Urinary bladder (tissue), 4 donors: ENCODE measurements around the gene FBXO36. TPM values are rescaled to one million over a fixed set of nuclear protein-coding genes. Genes with fewer than 3 reads are reported as not detected.

Experiments used
- DNase-seq: peaks from one replicate; pipeline ENCODE4 v3.0.0-alpha.2; 2015; ENCODE audit errors: extremely low spot score
- H3K27ac ChIP-seq: one replicate; pipeline ENCODE4 v1.5.1; 2013; ENCODE audit warnings: low read depth, mild to moderate bottlenecking, moderate library complexity
- H3K36me3 ChIP-seq: one replicate; pipeline ENCODE4 v1.6.1; 2013; ENCODE audit warnings: mild to moderate bottlenecking, moderate library complexity; ENCODE audit not compliant: insufficient read depth
- H3K4me1 ChIP-seq: one replicate; pipeline ENCODE4 v1.6.1; 2013; ENCODE audit warnings: mild to moderate bottlenecking, moderate library complexity; ENCODE audit not compliant: insufficient read depth
- H3K4me3 ChIP-seq: one replicate; pipeline ENCODE4 v1.5.1; 2013; ENCODE audit warnings: low read depth, low read length
- WGBS: extraction: QIAGEN DNeasy Blood & Tissue Kit; methylation state at CpG from one replicate; pipeline ENCODE4 v1.1.7; 2013; 5-methylcytosine and 5-hydroxymethylcytosine counted together
- polyA plus RNA-seq: library from polyadenylated mRNA; stranded (reverse); fragments of 200-250 nt; gene quantifications from one replicate; pipeline ENCODE4 v1.2.3, GENCODE V29; 2013
- total RNA-seq: library from RNA; depleted of rRNA; stranded (reverse); fragments of >200 nt; gene quantifications from one replicate; pipeline ENCODE4 v1.2.3, GENCODE V29; 2014
- donor health status: healthy with polysubstance abuse.
- donor health status: healthy.

Gene FBXO36
- total and polyA plus RNA-seq, 2 donors = 2.3 to 3.2 TPM

GRCh38 chr2:230010501-230010900, 88.2 kb downstream of the FBXO36 start:
- H3K4me1 ChIP-seq = no peaks in the 10 kb centered on the region
- H3K27ac ChIP-seq = no peak overlapping the region
- H3K36me3 ChIP-seq = no peaks in the 10 kb centered on the region
- no peak for DNase-seq
- H3K4me3 ChIP-seq = no peak overlapping the region
- WGBS = 79% methylated on average over 6 of the region's 6 CpGs

GRCh38 chr2:230011617-230012016, 89.3 kb downstream of the FBXO36 start:
- no peak for DNase-seq
- 87% methylated on average over 1 of the region's 1 CpG for WGBS
- H3K27ac ChIP-seq = no peak overlapping the region

GRCh38 chr2:230012267-230012884, 90.1 kb downstream of the FBXO36 start:
- Histone ChIP-seq H3K4me3 (no peak overlapping the region), H3K4me1 (no peaks in the 10 kb centered on the region), H3K36me3 (no peaks in the 10 kb centered on the region), H3K27ac (no peak overlapping the region)
- no peak for DNase-seq
- WGBS = 87% methylated on average over 10 of the region's 10 CpGs

More at GRCh38 chr2:230011617-230012016, 89.3 kb downstream of the FBXO36 start:
- no peaks in the 10 kb centered on the region for H3K36me3 ChIP-seq
- H3K4me1 ChIP-seq = no peaks in the 10 kb centered on the region
- no peak overlapping the region for H3K4me3 ChIP-seq

GRCh38 chr2:230016844-230017243, 94.5 kb downstream of the FBXO36 start:
- Histone ChIP-seq H3K4me3 (no peak overlapping the region), H3K27ac (no peak overlapping the region), H3K36me3 (no peaks in the 10 kb centered on the region), H3K4me1 (no peaks in the 10 kb centered on the region)
- no peak for DNase-seq

- DNase-seq = no peak
- Histone ChIP-seq H3K36me3 (no peaks in the 10 kb centered on the region), H3K4me1 (no peaks in the 10 kb centered on the region), H3K4me3 (no peak overlapping the region), H3K27ac (no peak overlapping the region)
- WGBS = 85% methylated on average over 4 of the region's 4 CpGs
Observed at GRCh38 chr2:230018153-230018552, 95.8 kb downstream of the FBXO36 start.

- H3K36me3 ChIP-seq = no peaks in the 10 kb centered on the region
- no peaks in the 10 kb centered on the region for H3K4me1 ChIP-seq
- WGBS = 83% methylated on average over 3 of the region's 3 CpGs
- DNase-seq = no peak
- no peak overlapping the region for H3K4me3 ChIP-seq
- no peak overlapping the region for H3K27ac ChIP-seq
Observed at GRCh38 chr2:230019742-230020141, 97.4 kb downstream of the FBXO36 start.

- DNase-seq = no peak
- H3K4me1 ChIP-seq = no peaks in the 10 kb centered on the region
- 97% methylated on average over 4 of the region's 4 CpGs for WGBS
- H3K27ac ChIP-seq = no peak overlapping the region
- no peaks in the 10 kb centered on the region for H3K36me3 ChIP-seq
- no peak overlapping the region for H3K4me3 ChIP-seq
Observed at GRCh38 chr2:230023313-230023712, 101.0 kb downstream of the FBXO36 start.

GRCh38 chr2:230042195-230042594, 119.9 kb downstream of the FBXO36 start:
- 97% methylated on average over 1 of the region's 1 CpG for WGBS
- Histone ChIP-seq H3K27ac (no peak overlapping the region), H3K36me3 (no peaks in the 10 kb centered on the region), H3K4me1 (no peaks in the 10 kb centered on the region), H3K4me3 (no peak overlapping the region)
- DNase-seq = no peak

GRCh38 chr2:230043025-230043424, 120.7 kb downstream of the FBXO36 start:
- no peak overlapping the region for H3K4me3 ChIP-seq
- H3K36me3 ChIP-seq = no peaks in the 10 kb centered on the region
- no peak overlapping the region for H3K27ac ChIP-seq
- DNase-seq = no peak
- 85% methylated on average over 5 of the region's 5 CpGs for WGBS
- no peaks in the 10 kb centered on the region for H3K4me1 ChIP-seq

GRCh38 chr2:230043461-230043860, 121.2 kb downstream of the FBXO36 start:
- WGBS = 96% methylated on average over 2 of the region's 2 CpGs
- no peak for DNase-seq
- Histone ChIP-seq H3K4me1 (no peaks in the 10 kb centered on the region), H3K27ac (no peak overlapping the region), H3K4me3 (no peak overlapping the region), H3K36me3 (no peaks in the 10 kb centered on the region)

GRCh38 chr2:230046491-230046890, 124.2 kb downstream of the FBXO36 start:
- WGBS = 96% methylated on average over 16 of the region's 16 CpGs
- no peak for DNase-seq
- Histone ChIP-seq H3K36me3 (no peaks in the 10 kb centered on the region), H3K27ac (no peak overlapping the region), H3K4me1 (no peaks in the 10 kb centered on the region), H3K4me3 (no peak overlapping the region)

GRCh38 chr2:230048010-230048671, 125.8 kb downstream of the FBXO36 start:
- Histone ChIP-seq H3K4me1 (no peaks in the 10 kb centered on the region), H3K27ac (no peak overlapping the region), H3K4me3 (no peak overlapping the region), H3K36me3 (no peaks in the 10 kb centered on the region)
- 91% methylated on average over 4 of the region's 4 CpGs for WGBS
- DNase-seq = no peak

GRCh38 chr2:230050136-230050535, 127.8 kb downstream of the FBXO36 start:
- 71% methylated on average over 3 of the region's 3 CpGs for WGBS
- no peak for DNase-seq
- no peaks in the 10 kb centered on the region for H3K4me1 ChIP-seq
- H3K36me3 ChIP-seq = no peaks in the 10 kb centered on the region
- no peak overlapping the region for H3K27ac ChIP-seq
- H3K4me3 ChIP-seq = no peak overlapping the region

- H3K4me1 ChIP-seq = no peaks in the 10 kb centered on the region
- H3K36me3 ChIP-seq = no peaks in the 10 kb centered on the region
- WGBS = 75% methylated on average over 2 of the region's 2 CpGs
- DNase-seq = no peak
- no peak overlapping the region for H3K27ac ChIP-seq
- H3K4me3 ChIP-seq = no peak overlapping the region
Observed at GRCh38 chr2:230052299-230052698, 130.0 kb downstream of the FBXO36 start.
